Ramos (cell line): ENCODE results near the gene GDF10.

Source experiments
- in situ Hi-C: fragments of 300-500 bp; cut with MboI; formaldehyde crosslinking; loops from one replicate; pipeline ENCODE4 v1.14.3; 2022; ENCODE audit warnings: low sequenced_read_pairs; ENCODE audit not compliant: unreplicated experiment

Gene GDF10

GRCh38 chr10:47266602-47267001 lies 33.4 kb upstream of the GDF10 start:
- in situ Hi-C loops: no loop called here

- in situ Hi-C loops: no loop called here
These were observed 31.3 kb upstream of the GDF10 start for GRCh38 chr10:47268696-47269095.

- in situ Hi-C loops: no loop called here
These were observed 30.7 kb upstream of the GDF10 start for GRCh38 chr10:47269294-47269693.

- in situ Hi-C loops: no loop called here
These were observed 23.9 kb upstream of the GDF10 start for GRCh38 chr10:47276071-47276470.

- in situ Hi-C loops: no loop called here
These were observed 23.2 kb upstream of the GDF10 start for GRCh38 chr10:47276576-47277351.

GRCh38 chr10:47277352-47278151 lies 22.4 kb upstream of the GDF10 start:
- in situ Hi-C loops: no loop called here

GRCh38 chr10:47278152-47278473 lies 21.9 kb upstream of the GDF10 start:
- in situ Hi-C loops: no loop called here

DNA sequence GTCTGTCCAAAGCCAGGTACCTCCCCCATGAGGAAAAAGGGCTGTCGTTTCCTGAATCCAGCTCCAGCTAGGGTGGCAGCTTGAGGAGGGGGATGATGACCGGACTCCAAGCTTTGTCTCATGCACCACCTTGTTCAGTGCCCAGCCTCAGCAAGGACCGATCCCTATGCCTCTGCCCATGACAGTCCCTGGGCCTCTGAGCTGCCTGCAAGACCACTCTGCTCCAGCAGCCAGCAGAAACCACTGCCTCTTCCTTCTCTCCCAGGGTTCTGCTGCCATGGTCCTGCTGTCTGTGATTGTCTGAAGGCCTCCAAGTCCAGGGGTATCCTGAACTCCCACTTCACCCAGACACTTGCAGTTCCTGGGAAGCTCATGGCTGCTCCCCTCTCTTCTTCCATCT lies 21.3 kb upstream of the GDF10 start:
- in situ Hi-C loops: no loop called here

DNA sequence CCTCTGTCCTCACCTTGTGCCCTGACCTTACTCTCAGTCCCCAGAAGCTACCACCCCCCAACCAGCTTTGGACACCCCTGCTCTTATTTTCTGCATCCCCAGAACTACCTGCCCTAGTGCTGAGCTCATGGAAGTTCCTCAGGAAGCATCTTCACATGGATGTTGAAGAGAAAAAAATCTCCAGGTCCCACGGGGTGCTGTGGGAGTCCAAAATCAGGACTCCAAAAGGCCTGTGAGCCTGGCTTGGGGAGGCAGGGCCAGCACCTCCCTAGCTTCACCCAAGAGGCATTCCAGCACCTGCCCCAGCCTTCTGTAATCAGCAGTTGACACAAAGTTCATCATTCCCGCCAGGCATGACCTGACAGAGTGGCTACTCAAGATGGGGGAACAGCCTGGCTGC lies 20.7 kb upstream of the GDF10 start:
- in situ Hi-C loops: no loop called here

- in situ Hi-C loops: no loop called here
These were observed 17.9 kb upstream of the GDF10 start for GRCh38 chr10:47282005-47282656.

GRCh38 chr10:47282657-47283018 lies 17.4 kb upstream of the GDF10 start:
- in situ Hi-C loops: no loop called here

- in situ Hi-C loops: no loop called here
These were observed 16.8 kb upstream of the GDF10 start for GRCh38 chr10:47283101-47283630.

GRCh38 chr10:47283848-47284247 lies 16.1 kb upstream of the GDF10 start:
- in situ Hi-C loops: no loop called here

DNA sequence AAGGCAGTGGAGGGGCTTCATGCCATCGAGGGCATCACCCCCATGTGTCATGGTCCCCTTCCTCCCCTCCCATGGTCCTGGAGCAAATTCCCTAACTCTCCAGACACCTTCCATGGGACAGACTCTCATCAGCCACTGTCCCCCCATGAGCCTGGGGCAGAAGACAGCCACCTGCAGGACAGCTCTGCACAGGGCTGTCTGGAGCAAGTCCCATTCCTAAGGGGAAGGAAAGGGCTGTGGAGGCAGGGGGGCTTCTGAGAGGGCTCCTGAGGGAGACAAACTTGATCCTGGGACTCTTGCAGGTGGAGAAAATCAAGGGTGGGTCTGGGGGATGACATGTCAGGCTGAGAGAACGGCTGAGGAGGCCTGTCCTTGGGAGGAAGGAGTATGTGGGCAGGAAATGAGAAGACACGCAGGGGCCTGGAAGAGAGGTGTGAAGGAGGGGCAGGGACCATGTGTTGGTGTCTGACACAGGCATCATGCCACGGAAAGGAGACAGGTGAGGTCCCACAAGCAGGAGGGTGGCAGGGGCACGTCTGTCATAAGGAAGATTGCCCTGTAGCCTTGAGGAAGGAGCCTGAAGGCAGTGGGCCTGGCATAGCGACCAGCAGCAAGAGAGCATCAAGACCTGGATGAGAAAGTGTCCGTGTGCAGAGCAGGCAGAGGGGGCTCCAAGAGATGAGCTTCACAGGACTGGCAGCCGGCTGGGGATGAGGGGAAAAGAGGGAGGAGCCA lies 14.4 kb upstream of the GDF10 start:
- in situ Hi-C loops: no loop called here

DNA sequence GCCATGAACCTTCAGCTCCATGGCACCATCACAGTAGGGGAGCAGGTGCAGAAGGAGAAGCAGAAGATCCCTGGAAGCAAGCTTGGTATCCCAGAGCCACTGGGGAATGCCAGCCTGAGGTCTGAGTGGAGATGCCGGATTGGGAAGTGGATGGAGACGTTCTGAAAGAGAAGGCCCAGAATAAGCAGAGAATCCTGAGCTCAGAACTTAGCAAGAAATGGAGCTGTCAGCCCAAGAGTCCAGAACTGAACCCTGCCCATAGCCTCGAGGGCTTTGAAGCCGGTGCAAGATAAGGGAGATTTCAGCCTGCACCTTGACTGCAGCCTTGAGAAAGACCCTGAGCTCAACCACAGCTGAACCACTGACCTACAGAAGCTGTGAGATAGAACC lies 13.9 kb upstream of the GDF10 start:
- in situ Hi-C loops: no loop called here

DNA sequence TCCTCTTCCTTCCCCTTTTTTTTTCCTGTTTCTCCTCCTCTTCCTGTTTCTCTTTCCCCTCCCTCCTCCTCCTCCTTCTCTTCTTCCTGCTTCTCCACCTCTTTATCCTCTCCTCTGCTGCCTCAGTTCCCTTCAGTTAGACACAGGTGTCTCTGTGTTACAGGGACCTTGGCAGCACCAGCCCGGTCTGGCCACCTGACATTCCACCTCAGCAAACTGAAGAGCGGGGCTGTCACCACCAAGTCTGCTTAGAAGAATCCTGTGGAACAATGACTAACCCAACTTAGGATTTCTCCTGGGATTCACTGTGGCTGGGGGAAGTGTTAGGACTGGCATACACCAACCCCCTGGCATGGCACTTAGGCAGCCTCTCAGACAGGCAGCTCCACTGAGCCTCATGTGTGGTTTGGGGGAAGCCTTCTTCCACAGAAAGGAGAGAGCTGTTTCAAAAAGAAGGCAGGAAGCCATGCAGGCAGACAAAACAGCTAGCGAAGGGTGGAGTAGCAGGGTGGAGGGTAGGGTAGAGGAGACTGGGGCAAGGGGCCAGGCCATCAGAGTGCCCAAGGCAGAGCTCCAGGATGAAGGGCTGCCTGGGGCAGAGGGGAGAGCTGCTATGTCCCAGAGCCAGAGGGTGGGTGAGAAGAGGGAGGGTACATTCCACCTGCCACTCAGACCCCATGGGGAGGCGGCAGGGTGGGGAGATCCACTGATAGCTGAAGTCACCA lies 13.2 kb upstream of the GDF10 start:
- in situ Hi-C loops: no loop called here

DNA sequence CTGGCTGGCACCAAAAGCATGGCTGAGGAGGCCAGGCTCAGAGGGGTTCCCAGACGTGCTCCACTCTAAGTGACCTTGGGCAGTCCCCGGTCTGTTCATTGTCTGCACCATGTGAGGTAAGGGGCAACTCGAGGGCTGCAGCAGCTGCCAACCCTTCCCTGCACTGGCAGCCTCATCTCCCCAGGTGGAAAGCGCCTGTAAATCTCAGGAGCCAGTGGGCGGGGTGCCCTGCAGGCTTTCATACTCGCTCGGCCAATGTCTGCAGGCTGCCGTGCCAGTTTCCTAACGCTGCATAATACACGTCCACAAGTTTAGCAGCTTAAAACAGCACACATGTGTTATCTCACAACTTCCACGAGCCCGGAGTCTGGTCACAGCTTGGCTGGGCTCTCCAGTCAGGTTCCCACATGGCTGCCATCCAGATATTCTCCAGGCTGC lies 12.6 kb upstream of the GDF10 start:
- in situ Hi-C loops: no loop called here

GRCh38 chr10:47287805-47288204 lies 12.2 kb upstream of the GDF10 start:
- in situ Hi-C loops: no loop called here

- in situ Hi-C loops: no loop called here
These were observed 11.8 kb upstream of the GDF10 start for GRCh38 chr10:47288236-47288635.
